OCI-LY3 (cell line): ENCODE results near the gene CPA4.

Experiments
- EZH2phosphoT487 ChIP-seq: fragments of 200-600 bp; shearing (Covaris generic); IDR thresholded peaks from 2 replicates; pipeline ENCODE4 v1.6.1; 2018; ENCODE audit warnings: antibody characterized with exemption, mixed run types, low read depth
- TF ChIP-seq, protein P1 (sequence below): fragments of 200-600, 300-600 bp; sonication (generic); IDR thresholded peaks from 2 replicates; pipeline ENCODE4 v1.5.1; 2014; ENCODE audit warnings: antibody characterized with exemption, low read length, low read depth

GRCh38 chr7:130276796-130277762 lies 15.9 kb upstream of the CPA4 start:
- TF ChIP-seq, protein P1, sequence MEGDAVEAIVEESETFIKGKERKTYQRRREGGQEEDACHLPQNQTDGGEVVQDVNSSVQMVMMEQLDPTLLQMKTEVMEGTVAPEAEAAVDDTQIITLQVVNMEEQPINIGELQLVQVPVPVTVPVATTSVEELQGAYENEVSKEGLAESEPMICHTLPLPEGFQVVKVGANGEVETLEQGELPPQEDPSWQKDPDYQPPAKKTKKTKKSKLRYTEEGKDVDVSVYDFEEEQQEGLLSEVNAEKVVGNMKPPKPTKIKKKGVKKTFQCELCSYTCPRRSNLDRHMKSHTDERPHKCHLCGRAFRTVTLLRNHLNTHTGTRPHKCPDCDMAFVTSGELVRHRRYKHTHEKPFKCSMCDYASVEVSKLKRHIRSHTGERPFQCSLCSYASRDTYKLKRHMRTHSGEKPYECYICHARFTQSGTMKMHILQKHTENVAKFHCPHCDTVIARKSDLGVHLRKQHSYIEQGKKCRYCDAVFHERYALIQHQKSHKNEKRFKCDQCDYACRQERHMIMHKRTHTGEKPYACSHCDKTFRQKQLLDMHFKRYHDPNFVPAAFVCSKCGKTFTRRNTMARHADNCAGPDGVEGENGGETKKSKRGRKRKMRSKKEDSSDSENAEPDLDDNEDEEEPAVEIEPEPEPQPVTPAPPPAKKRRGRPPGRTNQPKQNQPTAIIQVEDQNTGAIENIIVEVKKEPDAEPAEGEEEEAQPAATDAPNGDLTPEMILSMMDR, result no peak
- TF ChIP-seq EZH2phosphoT487, result no peak
